Measurements from ENCODE around the gene PACSIN1. TPM values are rescaled to one million over a fixed set of nuclear protein-coding genes. Genes with fewer than 3 reads are reported as not detected.

Gene PACSIN1, protein sequence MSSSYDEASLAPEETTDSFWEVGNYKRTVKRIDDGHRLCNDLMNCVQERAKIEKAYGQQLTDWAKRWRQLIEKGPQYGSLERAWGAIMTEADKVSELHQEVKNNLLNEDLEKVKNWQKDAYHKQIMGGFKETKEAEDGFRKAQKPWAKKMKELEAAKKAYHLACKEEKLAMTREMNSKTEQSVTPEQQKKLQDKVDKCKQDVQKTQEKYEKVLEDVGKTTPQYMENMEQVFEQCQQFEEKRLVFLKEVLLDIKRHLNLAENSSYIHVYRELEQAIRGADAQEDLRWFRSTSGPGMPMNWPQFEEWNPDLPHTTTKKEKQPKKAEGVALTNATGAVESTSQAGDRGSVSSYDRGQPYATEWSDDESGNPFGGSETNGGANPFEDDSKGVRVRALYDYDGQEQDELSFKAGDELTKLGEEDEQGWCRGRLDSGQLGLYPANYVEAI
- under 1 TPM in 1 of 2 donors, not detected in 1; 0.34 TPM for total RNA-seq
- long read RNA-seq = 0 reads

DNA sequence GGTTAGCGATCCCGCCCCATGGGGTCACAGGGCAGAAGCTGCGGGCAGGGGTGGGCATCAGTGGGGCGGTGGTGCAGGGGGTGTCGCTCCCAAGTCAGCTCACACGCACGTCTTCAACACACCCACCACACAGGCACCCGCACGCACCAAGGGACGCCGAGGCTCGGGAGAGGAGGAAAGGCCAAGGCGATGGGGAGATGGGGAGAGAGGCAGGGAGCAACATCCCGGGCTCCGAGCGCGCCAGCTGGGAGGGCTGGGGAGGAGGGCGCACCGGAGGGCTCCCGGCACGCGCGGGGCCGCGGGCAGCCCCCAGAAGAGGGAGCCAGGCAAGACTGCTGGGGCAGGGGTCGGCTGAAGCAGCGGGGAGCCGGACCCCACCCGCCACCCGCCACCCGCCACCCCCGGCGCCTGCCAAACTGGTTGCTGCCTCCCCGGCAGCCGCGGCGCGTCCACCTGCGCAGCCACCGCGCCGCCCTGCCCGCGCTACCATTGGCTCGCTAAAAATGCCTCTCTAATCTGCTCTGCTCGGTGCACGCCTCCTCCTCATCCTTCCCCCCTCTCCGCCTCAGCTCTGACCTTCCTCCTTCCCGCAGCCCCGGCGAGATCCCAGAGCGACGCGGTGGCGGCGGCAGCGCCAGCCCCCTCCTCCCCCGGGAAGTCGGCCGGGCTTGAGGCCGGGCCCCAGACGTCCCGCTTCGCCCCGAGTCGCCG is at the start of gene PACSIN1:
PACSIN1 (plus strand) TSS at position 546 of the 711 bp plus-strand sequence. CDS start 60,230 bp downstream, outside the sequence.
- ATAC-seq (peak; percentile 51), DNase-seq (no peak)
- intact Hi-C loops (cut with DNase I, micrococcal nuclease) = no loop called here

DNA sequence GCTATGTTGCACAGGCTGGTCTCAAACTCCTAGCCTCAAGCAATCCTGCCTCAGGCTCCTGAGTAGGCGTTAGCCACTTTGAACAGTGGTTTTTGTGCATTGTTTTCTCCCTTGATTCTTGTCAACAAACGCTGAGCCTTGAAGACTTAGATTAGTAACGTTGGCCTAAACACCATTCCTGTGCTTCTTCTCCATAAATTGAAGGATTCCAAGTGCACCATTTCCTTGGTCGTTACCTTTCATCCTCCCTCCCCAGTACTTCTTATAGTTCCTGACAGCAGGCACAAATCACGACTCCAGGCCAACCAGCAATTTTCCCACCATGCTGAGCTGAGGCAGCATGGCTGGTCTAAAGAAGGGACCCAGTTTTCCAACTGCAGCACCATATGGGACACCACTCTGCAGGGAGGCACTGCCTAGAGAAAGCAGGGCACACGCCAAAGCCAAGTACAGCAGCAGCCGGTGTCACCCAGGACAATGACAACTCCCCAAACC is 49.0 kb upstream of the PACSIN1 start:
- ATAC-seq = no peak
- intact Hi-C loops (cut with DNase I, micrococcal nuclease) = loop anchor here (5.0 to 10.0 kb wide), 2 partner anchors 170 to 172 kb away; partner anchors contain the start of gene SMIM29 (in 2 of the 2)
- no peak for DNase-seq

DNA sequence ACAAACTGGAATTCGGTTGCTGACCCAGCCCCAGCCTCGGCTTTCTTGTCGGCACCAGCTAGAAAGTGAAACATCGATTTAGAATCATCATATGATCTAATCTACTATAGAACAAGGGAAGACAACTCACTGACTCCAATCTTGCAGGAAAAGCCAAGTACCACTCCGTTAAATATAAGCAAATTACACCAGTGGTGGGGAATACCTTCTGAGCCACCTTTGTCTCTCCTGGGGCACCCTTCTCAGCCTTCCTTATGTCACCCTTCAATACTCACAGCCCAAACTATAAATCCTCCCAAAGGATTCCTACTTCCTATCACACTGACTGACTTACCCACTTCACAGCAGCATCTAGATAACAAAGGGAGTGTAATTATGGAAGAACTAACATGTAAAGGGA is 47.5 kb upstream of the PACSIN1 start:
- ATAC-seq (no peak), DNase-seq (no peak)
- intact Hi-C loops (cut with DNase I, micrococcal nuclease) = loop anchor here (5.0 to 10.0 kb wide), 2 partner anchors 171 to 174 kb away; partner anchors contain the start of gene SMIM29 (in 2 of the 2)

DNA sequence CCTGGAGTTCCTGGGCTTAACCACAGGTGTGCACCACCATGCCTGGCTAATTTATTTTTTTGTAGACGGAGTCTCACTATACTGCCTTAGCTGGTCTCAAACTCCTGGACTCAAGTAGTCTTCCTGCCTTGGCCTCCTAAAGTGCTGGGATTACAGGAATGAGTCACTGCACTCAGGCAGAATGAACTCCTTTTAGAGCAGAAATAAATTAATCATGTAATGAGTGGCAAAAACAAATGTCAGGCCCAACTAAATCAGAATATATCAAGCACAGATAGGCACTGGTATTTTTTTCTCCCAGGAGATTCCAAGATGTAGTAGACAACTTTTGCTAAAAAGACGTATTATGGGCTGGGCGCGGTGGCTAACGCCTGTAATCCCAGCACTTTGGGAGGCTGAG is 42.6 kb upstream of the PACSIN1 start:
- DNase-seq (no peak), ATAC-seq (no peak)
- intact Hi-C loops (cut with DNase I, micrococcal nuclease) = no loop called here

DNA sequence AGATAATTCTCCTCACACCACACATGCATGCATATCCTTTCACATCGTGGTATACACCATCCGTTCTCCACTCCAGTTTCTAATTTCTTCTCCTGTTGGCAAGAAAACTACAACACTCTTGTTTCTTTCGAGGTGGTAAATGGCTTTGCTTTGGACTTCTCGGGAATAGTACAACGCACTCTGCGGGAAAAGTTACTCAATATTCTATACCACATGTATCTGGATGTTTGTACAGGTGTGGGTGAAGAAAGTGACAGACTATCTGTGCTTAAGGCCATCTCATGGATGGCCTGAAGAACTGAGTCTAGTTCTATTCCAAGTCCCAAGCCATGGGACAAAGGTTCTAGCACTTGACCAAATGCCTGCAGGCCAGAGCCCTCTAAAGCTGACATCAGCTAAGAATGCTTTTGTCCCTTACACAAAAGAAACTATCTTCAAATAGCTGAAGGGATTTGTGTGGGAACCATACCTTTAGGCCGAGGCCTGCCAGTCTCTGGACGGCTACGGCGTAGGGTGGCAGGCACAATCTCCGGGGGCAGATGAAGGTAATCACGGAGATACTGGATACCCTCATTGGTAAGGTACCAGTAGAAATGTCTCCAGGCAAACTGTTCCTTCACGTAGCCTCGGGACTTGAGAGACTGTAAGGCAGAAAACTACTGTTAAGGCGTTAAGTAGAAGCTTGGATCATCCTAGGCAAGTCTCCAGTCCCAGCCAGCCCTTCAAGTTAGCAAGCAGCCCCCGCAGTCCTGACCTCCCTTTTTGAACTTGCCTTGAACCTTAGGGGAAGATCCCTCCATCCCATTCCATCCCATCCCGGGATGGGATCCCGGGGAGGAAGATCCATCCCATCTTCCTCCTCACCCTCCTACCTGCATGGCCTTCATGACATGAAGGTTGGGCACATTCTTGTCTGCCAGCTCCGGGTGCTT is 41.4 kb upstream of the PACSIN1 start:
- DNase-seq = no peak
- intact Hi-C loops (cut with DNase I, micrococcal nuclease) = no loop called here
- no peak for ATAC-seq

DNA sequence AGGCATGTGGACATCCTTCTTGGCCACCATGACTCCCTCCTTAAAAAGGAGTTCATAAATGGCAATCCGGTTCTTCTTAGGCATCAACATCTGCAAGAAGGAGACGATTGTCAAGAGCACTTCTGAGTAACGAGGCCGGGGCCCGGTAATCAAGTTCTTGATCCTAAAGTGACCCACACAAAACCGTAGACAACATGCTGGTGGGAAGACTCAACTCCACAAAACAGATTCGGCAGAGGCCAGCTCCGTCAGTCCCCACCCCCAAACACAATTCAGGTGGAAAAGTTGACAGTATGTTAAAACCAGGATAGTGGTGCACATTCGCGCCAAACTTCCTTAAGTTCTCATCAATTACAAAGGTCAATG is 40.8 kb upstream of the PACSIN1 start:
- ATAC-seq (no peak), DNase-seq (no peak)
- intact Hi-C loops (cut with DNase I, micrococcal nuclease) = no loop called here

DNA sequence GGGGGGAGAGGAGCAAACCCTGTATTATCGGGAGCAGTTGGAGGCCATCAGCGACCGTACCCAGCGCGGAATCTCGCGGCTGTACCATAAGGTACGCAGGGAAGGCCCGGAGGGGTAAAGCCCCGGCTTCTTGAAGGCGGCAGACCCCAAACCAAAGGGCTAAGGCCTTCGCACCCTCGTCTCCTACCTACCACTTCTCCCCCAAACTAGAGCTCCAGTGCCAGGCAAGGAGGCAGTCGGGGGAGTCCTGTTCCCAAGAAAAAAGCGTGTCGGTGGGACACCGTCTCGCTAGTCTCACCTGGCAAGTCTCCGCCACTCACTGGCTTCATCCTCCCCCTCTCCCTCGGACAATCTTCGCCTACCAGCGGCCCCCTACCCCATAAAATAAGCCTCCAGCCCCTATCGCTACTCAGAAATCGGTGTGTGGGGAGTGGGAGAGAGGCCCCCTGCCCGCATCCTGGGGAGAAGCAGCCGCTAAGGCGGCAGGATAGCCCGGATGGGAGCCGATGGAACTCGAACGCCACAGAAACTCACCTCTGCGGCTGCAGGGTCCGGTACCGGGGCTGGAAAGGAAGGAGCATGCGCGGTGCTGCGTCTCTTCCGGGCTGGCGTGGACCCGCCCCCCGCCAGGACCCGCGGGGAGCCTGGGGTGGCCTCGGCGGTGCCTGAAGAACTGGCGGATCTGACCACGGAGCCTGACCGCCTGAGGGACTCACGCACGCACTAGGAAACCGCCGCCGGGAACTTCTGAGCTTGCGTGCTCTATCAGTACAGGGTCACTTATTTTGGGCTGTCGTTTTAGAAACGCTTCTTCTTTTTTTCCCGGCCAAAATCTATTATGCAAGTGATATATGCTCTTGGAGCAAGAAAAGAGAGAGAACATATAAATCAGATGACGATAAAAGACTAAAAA is 40.1 kb upstream of the PACSIN1 start, which contains the start of gene RPS10:
RPS10 (minus strand) TSS at position 572 of the 913 bp plus-strand sequence. CDS start 848 bp downstream, outside the sequence.
- DNase-seq (peak; percentile 90 to 96), ATAC-seq (peak; percentile 99)
- intact Hi-C loops (cut with DNase I, micrococcal nuclease) = no loop called here

DNA sequence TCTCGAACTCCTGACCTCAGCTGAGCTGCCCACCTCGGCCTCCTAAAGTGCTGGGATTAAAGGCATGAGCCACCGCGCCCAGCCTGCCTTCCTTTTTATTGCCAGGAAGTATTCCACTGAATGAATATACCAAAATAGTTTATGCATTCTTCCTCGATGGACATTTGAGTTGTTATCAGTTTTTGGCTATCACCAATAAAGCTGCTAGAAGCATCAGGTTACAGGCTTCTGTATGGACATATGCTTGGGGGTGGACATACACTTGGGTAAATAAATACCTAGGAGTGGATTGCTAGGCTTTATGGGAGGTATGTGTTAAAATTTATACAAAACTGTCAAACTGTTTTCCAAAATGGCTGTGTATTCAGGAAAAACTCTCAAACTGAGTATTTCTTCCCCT is 30.0 kb upstream of the PACSIN1 start:
- ATAC-seq = no peak
- intact Hi-C loops (cut with DNase I, micrococcal nuclease) = no loop called here

DNA sequence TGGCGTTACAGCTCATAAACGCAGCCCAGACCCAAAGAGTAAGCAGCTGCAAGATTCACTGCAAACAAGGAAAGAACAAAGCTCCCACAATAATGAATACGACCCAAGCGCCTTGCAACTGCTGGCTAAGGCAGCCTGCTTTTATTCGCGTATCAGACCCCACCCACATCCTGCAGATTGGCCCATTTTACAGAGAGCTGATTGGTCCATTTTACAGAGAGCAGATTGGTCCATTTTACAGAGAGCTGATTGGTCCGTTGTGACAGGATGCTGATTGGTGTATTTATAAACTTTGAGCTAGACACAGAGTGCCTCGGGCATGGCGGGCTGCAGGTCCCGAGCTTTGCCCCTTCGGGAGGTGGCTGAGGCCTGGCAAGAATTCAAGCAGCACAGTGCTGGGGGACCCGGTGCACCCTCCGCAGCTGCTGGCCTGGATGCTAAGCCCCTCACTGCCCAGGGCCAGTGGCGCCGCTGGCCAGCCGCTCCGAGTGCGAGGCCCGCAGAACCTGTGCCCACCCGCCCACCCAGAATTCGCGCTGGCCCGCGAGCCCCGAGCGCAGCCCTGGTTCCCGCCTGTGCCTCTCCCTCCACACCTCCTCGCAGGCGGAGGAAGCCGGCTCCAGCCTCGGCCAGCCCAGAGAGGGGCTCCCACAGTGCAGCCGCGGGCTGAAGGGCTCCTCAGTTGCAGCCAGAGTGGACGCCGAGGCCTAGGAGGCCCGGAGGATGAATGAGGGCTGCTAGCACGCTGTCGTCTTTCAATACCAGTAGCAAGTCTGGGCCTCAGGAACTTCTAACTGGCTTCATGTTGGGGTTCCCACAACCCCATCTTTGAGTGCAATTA is 28.9 kb upstream of the PACSIN1 start:
- ATAC-seq = no peak
- DNase-seq = no peak
- intact Hi-C loops (cut with DNase I, micrococcal nuclease) = no loop called here

More for the DNA sequence above, 30.0 kb upstream of the PACSIN1 start:
- DNase-seq = no peak

DNA sequence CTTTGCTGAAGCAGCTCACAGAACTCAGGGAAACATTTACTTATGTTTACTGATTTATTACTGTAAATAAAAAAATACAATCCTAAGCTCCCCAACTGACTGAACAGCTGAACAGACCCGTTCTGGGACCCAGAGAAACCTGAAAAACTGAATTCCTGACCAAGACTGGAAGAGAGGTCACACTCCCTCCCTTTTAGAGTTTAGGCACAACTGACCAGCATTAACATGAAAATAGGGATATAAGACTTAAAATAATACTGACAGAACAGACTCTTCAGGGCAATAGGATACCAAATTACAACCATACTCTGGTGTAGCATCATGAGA is 28.3 kb upstream of the PACSIN1 start:
- DNase-seq = no peak
- ATAC-seq = no peak
- intact Hi-C loops (cut with DNase I, micrococcal nuclease) = no loop called here

DNA sequence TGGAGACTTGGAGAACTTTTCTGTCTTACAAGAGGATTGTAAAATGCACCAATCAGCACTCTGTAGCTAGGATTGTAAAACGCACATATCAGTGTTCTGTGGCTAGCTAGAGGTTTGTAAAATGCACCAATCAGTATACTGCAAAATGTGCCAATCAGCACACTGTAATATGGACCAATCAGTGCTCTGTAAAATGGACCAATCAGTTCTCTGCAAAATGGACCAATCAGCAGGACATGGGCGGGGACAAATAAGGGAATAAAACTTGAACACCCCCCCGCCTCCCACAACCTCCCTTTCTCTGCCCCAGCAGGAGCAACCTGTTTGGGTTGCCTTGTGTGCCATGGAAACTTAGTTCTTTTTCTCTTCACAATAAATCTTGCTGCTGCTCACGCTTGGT is 27.2 kb upstream of the PACSIN1 start:
- no peak for ATAC-seq
- intact Hi-C loops (cut with DNase I, micrococcal nuclease) = no loop called here

DNA sequence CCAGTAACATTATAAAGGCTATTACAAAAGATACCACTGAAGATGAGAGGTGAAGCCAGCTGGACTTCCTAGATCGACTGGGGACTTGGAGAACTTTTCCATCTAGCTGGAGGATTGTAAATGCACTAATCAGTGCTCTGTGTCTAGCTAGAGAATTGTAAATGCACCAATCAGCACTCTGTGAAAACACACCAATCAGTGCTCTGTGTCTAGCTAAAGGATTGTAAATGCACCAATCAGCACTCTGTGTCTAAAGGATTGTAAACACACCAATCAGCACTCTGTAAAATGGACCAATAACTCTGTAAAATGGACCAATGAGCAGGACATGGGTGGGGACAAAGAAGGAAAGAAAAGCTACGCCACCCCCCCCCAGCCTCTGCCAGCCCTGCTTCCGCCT is 26.4 kb upstream of the PACSIN1 start:
- DNase-seq = no peak
- no peak for ATAC-seq
- intact Hi-C loops (cut with DNase I, micrococcal nuclease) = no loop called here

More for the DNA sequence above, 27.2 kb upstream of the PACSIN1 start:
- DNase-seq = no peak

DNA sequence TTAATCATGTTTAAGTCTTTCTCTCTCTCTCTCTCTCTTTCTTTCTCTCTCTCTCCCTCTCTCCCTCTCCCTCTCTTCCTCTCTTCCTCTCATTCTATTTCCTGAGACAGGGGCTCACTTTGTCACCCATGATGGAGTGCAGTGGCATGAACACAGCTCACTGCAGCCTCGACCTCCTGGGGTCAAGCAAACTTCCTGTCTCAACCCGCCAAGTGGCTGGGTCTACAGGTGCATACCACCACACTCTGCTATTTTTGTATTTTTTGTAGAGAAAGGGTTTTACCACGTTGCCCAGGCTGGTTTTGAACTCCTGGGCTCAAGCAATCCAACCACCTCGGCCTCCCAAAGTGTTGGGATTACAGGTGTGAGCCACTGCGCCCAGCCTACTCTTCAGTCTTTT is 24.4 kb upstream of the PACSIN1 start:
- intact Hi-C loops (cut with DNase I, micrococcal nuclease) = no loop called here
- ATAC-seq (no peak), DNase-seq (no peak)

DNA sequence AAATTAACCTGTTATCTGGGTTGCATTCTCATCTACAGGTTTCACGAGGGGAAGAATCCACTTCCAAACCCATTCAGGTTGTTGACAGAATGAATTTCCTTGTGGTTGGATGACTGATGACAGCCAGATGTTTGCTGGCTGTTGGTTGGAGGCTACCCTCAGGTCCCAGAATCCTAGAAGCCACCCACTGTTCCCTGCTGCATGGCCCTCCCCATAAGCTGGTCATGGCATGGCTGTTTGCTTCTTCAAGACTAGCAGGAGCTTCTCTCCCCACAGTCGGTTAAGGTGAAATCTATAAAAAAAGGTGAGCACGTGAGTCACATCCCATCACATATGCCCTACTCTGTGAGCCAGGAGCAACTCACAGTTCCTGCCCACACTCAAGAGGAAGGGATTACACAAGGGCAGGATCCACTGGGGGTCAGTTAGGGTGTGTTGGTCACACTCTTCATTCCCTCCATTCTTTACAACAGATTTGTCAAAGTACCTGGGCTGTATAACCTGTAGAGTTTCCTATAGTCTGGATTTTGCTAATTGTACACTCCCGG is 20.5 kb upstream of the PACSIN1 start:
- no peak for ATAC-seq
- no peak for DNase-seq
- intact Hi-C loops (cut with DNase I, micrococcal nuclease) = no loop called here

DNA sequence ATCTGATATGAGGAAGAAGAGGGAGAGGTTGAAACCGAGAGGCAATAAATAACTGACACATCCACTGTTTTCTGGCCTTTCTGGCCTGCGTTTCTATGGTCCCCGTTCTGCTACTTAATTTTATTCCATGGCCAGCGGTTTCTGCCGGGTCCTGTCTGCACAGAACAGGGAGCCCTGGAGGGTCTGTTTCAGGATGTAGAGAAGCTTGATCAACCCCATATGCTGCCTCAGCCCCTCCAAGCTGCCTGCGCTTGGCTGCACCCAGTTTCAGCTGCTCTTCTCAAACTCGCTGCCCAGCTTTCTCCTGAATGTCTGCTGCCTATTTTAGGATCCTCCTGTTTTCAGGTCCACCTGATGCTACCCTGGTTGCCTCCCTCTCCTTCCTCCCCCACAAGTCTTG is 18.5 kb upstream of the PACSIN1 start:
- no peak for DNase-seq
- intact Hi-C loops (cut with DNase I, micrococcal nuclease) = no loop called here
- no peak for ATAC-seq

DNA sequence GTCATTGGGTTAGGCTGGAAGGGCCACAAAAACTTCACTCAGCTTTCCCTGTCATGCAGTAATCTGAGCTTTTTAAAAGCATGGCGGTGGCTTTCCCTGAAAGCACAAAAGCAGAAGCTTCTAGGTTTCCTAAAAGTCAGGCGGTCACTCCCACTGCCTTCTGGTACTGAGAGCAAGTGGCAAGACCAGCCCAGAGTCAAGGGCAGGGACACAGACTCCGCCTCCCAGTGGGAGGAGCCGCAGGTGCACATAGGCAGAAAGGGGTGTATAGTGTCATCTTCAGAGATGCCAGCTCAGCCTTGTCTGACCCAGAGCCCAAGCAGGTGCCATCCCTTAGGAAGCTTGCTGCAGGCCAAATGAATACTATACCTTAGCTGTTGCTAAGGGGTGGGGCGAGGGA is 18.0 kb upstream of the PACSIN1 start:
- ATAC-seq (peak; percentile 40), DNase-seq (peak in 1 of 2 donors; percentile 25)
- intact Hi-C loops (cut with DNase I, micrococcal nuclease) = no loop called here

DNA sequence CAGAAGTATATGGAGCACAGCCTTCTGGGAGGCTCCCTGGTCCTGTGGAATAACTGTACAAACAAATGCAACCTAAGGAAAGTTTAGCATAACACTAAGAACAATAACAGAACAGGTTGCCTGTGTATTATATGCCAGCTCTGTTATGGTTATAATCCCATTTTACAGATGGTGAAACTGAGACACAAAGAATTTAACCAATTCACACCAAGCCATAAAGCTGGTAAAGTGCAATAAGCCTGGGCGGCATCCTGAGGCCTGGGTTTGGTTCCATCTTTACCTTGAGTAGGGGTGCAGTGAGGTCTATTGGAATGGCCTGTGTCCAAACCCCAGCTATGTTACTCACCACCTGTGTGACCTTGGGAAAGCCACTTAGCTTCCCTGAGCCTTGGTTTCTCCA is 14.7 kb upstream of the PACSIN1 start:
- intact Hi-C loops (cut with DNase I, micrococcal nuclease) = no loop called here
- ATAC-seq (no peak), DNase-seq (no peak)
